PFSK-1 (cell line): Measurements from ENCODE around the gene RALB.

Experiments used
- FOXP2 ChIP-seq: optimal IDR thresholded peaks from 2 replicates; pipeline ENCODE3; 2011; ENCODE audit warnings: borderline replicate concordance, control low read depth, inconsistent platforms; ENCODE audit not compliant: insufficient read depth; ENCODE audit errors: extremely low read length, extremely low read depth
- POLR2AphosphoS5 ChIP-seq: IDR thresholded peaks from 2 replicates; pipeline ENCODE4 v1.6.1; 2012; ENCODE audit warnings: low read depth, mild to moderate bottlenecking, control low read depth, low read length, moderate library complexity
- REST ChIP-seq, 2 experiments: IDR thresholded peaks; 2 replicates each; pipeline versions ENCODE4 v1.6.1 to v1.8.0; 2011 to 2012; ENCODE audit warnings: low read depth in 2 of 2, low read length in 2 of 2, control low read depth in 1 of 2, inconsistent platforms in 1 of 2, mild to moderate bottlenecking in 1 of 2, moderate library complexity in 1 of 2; ENCODE audit not compliant: insufficient read depth in 1 of 2
- SIN3A ChIP-seq: IDR thresholded peaks from 2 replicates; pipeline ENCODE4 v1.6.1; 2012; ENCODE audit warnings: mild to moderate bottlenecking, low read length, moderate library complexity, borderline replicate concordance; ENCODE audit not compliant: insufficient read depth
- TAF1 ChIP-seq: IDR thresholded peaks from 2 replicates; pipeline ENCODE4 v1.6.1; 2012; ENCODE audit warnings: low read length, control low read depth, borderline replicate concordance; ENCODE audit not compliant: insufficient read depth

Gene RALB

GRCh38 chr2:120240901-120241429 lies 11.7 kb upstream of the RALB start:
- TF ChIP-seq POLR2AphosphoS5, result no peak

- no peak for TF ChIP-seq REST (IDR thresholded peaks at IDR 0.05; ENCODE audit: insufficient read depth in 1 of 2, low read depth in 2 of 2, low read length in 2 of 2)
- no peak for TF ChIP-seq TAF1
- TF ChIP-seq FOXP2, result no peak
- TF ChIP-seq SIN3A, result no peak
- no peak for TF ChIP-seq POLR2AphosphoS5
Observed at GRCh38 chr2:120241684-120242083, 11.0 kb upstream of the RALB start.

GRCh38 chr2:120243211-120243610 lies 9.4 kb upstream of the RALB start:
- TF ChIP-seq REST (IDR thresholded peaks at IDR 0.05; ENCODE audit: insufficient read depth in 1 of 2, low read depth in 2 of 2, low read length in 2 of 2), result no peak
- TF ChIP-seq TAF1, result no peak
- no peak for TF ChIP-seq SIN3A
- no peak for TF ChIP-seq POLR2AphosphoS5
- no peak for TF ChIP-seq FOXP2

GRCh38 chr2:120243875-120244553 lies 8.6 kb upstream of the RALB start:
- TF ChIP-seq FOXP2 (no peak), REST (IDR thresholded peaks at IDR 0.05; ENCODE audit: insufficient read depth in 1 of 2, low read depth in 2 of 2, low read length in 2 of 2) (no peak), TAF1 (no peak), SIN3A (no peak), POLR2AphosphoS5 (no peak)

- TF ChIP-seq SIN3A (no peak), REST (IDR thresholded peaks at IDR 0.05; ENCODE audit: insufficient read depth in 1 of 2, low read depth in 2 of 2, low read length in 2 of 2) (no peak), TAF1 (no peak), POLR2AphosphoS5 (no peak), FOXP2 (no peak)
Observed at GRCh38 chr2:120244656-120245519, 7.8 kb upstream of the RALB start.
